ENCODE data around the gene C11orf71. TPM values are rescaled to one million over a fixed set of nuclear protein-coding genes. Genes with fewer than 3 reads are reported as not detected.

The C11orf71 gene
- total RNA-seq, 1 experiment from 2014 or later: 4.3 TPM

DNA sequence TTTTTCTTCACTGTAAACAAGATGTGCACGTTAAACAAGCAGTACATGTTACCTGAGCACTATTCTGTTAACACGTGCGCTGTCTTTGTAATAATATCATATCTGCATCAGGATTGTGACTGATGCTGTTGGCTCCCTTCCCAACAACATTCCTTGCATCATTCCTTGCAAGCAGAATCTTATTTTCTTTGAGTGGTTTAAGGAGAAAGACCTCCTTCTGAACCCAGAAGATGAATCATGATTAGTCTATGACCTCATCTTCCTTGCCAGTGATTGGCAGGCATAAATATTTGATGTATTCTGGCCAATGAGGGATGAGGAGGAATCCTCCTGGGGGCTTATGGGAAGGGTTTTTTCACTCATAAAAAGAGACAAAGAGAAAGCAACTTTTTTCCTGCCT lies 46.2 kb downstream of the C11orf71 start:
- intact Hi-C loops (cut with micrococcal nuclease): no loop called here
- BruUV-seq (replicated peaks): no TSS peak
- H3K9ac ChIP-seq (ENCODE audit: low read length): no peak overlapping the region
- ChIA-PET CTCF (no interaction called here), RAD21 (ENCODE audit: low non-redundant PET in 1 of 2, low total read pairs in 2 of 2, uncharacterized antibody in 2 of 2, unreplicated experiment in 2 of 2) (no interaction called here), POLR2A (no interaction called here)
- no peaks in the 10 kb centered on the region for H3K36me3 ChIP-seq (ENCODE audit: control insufficient read depth in 1 of 2, insufficient read depth in 2 of 2, low read length in 2 of 2)
- TF ChIP-seq POLR2AphosphoS5 (IDR thresholded peaks at IDR 0.05; ENCODE audit: low read depth, low read length) (no peak), FOSL1 (IDR thresholded peaks at IDR 0.05; ENCODE audit: low read depth) (no peak), ZFX (IDR thresholded peaks at IDR 0.05) (no peak), TCF7L2 (IDR thresholded peaks at IDR 0.05; ENCODE audit: borderline replicate concordance, extremely low read depth, insufficient read depth, insufficient read length) (no peak), CBX3 (IDR thresholded peaks at IDR 0.05; ENCODE audit: low read depth) (no peak)
- TF ChIP-seq, protein P1, sequence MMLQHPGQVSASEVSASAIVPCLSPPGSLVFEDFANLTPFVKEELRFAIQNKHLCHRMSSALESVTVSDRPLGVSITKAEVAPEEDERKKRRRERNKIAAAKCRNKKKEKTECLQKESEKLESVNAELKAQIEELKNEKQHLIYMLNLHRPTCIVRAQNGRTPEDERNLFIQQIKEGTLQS (IDR thresholded peaks at IDR 0.05): no peak
- H4K20me1 ChIP-seq (ENCODE audit: insufficient read depth): no peaks in the 10 kb centered on the region
- H3K4me1 ChIP-seq (ENCODE audit: control insufficient read depth in 1 of 2, insufficient read depth in 2 of 2, low read length in 2 of 2): no peaks in the 10 kb centered on the region
- ATAC-seq (no peak), DNase-seq (ENCODE audit: low read depth, low spot score) (no peak)
- H3K4me3 ChIP-seq (replicated peaks in 1 of 2; ENCODE audit: low read depth in 1 of 2, low read length in 2 of 2): no peak overlapping the region
- H3K79me2 ChIP-seq (ENCODE audit: insufficient read depth, low read length): no peaks in the 10 kb centered on the region
- H3K4me2 ChIP-seq (ENCODE audit: low read length): no peak overlapping the region
- no peaks in the 10 kb centered on the region for H3K9me3 ChIP-seq (ENCODE audit: control insufficient read depth in 1 of 2, insufficient read depth in 1 of 2, low read depth in 1 of 2, low read length in 2 of 2)
- no peak overlapping the region for H3K27ac ChIP-seq (ENCODE audit: low read depth, low read length)
- H3K27me3 ChIP-seq (ENCODE audit: insufficient read depth, low read length): no peaks in the 10 kb centered on the region
- no peaks in the 10 kb centered on the region for H3K9me2 ChIP-seq (ENCODE audit: insufficient read depth)
- H2AFZ ChIP-seq (ENCODE audit: low read depth, low read length, poor library complexity, severe bottlenecking): no peak overlapping the region

DNA sequence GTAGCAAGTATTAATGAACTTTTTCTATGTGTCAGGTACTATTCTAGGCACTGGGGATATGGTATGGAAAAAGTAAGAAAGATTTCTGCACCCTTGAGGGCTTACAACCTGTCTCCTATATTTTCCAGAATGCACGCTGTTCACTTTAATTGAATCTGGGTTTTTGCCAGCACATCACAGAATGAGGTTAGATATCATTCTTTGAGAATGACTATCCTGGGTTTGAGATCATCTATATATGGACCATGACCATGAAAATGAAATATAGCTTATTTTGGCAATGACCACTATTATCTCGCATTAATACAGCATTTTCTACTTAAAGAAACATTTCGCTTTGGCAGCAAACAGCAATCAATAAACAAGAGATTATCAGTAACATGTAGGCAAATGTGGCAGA lies 46.9 kb downstream of the C11orf71 start:
- no peaks in the 10 kb centered on the region for H3K36me3 ChIP-seq (ENCODE audit: control insufficient read depth in 1 of 2, insufficient read depth in 2 of 2, low read length in 2 of 2)
- H3K9me2 ChIP-seq (ENCODE audit: insufficient read depth): no peaks in the 10 kb centered on the region
- H3K9ac ChIP-seq (ENCODE audit: low read length): no peak overlapping the region
- intact Hi-C loops (cut with micrococcal nuclease): no loop called here
- H3K4me3 ChIP-seq (replicated peaks in 1 of 2; ENCODE audit: low read depth in 1 of 2, low read length in 2 of 2): no peak overlapping the region
- H3K27me3 ChIP-seq (ENCODE audit: insufficient read depth, low read length): no peaks in the 10 kb centered on the region
- H3K4me1 ChIP-seq (ENCODE audit: control insufficient read depth in 1 of 2, insufficient read depth in 2 of 2, low read length in 2 of 2): no peaks in the 10 kb centered on the region
- H4K20me1 ChIP-seq (ENCODE audit: insufficient read depth): no peaks in the 10 kb centered on the region
- H3K4me2 ChIP-seq (ENCODE audit: low read length): no peak overlapping the region
- POLR2A ChIA-PET: no interaction called here
- H2AFZ ChIP-seq (ENCODE audit: low read depth, low read length, poor library complexity, severe bottlenecking): no peak overlapping the region
- no peak for ATAC-seq
- no peak for DNase-seq (ENCODE audit: low read depth, low spot score)
- RAD21 ChIA-PET (ENCODE audit: low non-redundant PET in 1 of 2, low total read pairs in 2 of 2, uncharacterized antibody in 2 of 2, unreplicated experiment in 2 of 2): no interaction called here
- no peaks in the 10 kb centered on the region for H3K9me3 ChIP-seq (ENCODE audit: control insufficient read depth in 1 of 2, insufficient read depth in 1 of 2, low read depth in 1 of 2, low read length in 2 of 2)
- BruUV-seq (replicated peaks): no TSS peak
- H3K27ac ChIP-seq (ENCODE audit: low read depth, low read length): no peak overlapping the region
- no peaks in the 10 kb centered on the region for H3K79me2 ChIP-seq (ENCODE audit: insufficient read depth, low read length)
- CTCF ChIA-PET: no interaction called here
- TF ChIP-seq EZH2phosphoT487 (IDR thresholded peaks at IDR 0.05; ENCODE audit: borderline replicate concordance) (no peak), POLR2AphosphoS5 (IDR thresholded peaks at IDR 0.05; ENCODE audit: low read depth, low read length) (no peak), MAX (IDR thresholded peaks at IDR 0.05) (no peak), CTCF (IDR thresholded peaks at IDR 0.05 in 2 of 3, conservative IDR thresholded peaks at IDR 0.05 in 1 of 3; ENCODE audit: borderline replicate concordance in 1 of 3, insufficient read depth in 1 of 3, low read depth in 2 of 3, low read length in 2 of 3) (no peak), TCF7L2 (IDR thresholded peaks at IDR 0.05; ENCODE audit: borderline replicate concordance, extremely low read depth, insufficient read depth, insufficient read length) (no peak), FOSL1 (IDR thresholded peaks at IDR 0.05; ENCODE audit: low read depth) (no peak), RAD21 (IDR thresholded peaks at IDR 0.05; ENCODE audit: low read depth) (no peak), SIN3A (IDR thresholded peaks at IDR 0.05; ENCODE audit: low read depth) (no peak)
- TF ChIP-seq, protein P2, sequence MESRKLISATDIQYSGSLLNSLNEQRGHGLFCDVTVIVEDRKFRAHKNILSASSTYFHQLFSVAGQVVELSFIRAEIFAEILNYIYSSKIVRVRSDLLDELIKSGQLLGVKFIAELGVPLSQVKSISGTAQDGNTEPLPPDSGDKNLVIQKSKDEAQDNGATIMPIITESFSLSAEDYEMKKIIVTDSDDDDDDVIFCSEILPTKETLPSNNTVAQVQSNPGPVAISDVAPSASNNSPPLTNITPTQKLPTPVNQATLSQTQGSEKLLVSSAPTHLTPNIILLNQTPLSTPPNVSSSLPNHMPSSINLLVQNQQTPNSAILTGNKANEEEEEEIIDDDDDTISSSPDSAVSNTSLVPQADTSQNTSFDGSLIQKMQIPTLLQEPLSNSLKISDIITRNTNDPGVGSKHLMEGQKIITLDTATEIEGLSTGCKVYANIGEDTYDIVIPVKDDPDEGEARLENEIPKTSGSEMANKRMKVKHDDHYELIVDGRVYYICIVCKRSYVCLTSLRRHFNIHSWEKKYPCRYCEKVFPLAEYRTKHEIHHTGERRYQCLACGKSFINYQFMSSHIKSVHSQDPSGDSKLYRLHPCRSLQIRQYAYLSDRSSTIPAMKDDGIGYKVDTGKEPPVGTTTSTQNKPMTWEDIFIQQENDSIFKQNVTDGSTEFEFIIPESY (IDR thresholded peaks at IDR 0.05; ENCODE audit: extremely low read depth, insufficient replicate concordance, low read length): no peak

All from HCT116 (cell line).